ENCODE results near the gene RELL2.

DNA sequence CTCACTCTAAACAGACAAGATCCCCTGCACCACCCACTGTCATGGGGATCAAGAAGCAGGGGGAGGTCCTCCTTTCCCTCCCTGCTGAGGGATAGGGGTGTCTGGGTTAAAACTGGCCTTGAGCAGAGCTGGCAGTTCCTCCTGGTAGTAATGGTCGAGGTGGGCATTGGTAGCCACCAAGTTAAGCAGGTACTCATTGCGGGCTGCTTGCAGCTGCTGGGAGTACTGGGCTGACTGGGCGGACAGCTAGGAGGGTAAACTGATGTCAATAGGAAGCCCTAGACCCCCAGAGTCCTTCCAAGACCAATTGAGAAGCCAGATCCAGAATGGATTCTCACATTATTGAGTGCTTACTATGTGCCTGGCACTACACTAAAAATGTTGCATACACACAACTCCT is 11.1 kb downstream of the RELL2 start:
- TF ChIP-seq POLR2AphosphoS5 (IDR thresholded peaks at IDR 0.05; ENCODE audit: low read depth) (no peak), SPI1 (IDR thresholded peaks at IDR 0.05; ENCODE audit: borderline replicate concordance, low read depth) (no peak), GABPA (IDR thresholded peaks at IDR 0.05; ENCODE audit: low read depth) (no peak)
- TF ChIP-seq, protein P1, sequence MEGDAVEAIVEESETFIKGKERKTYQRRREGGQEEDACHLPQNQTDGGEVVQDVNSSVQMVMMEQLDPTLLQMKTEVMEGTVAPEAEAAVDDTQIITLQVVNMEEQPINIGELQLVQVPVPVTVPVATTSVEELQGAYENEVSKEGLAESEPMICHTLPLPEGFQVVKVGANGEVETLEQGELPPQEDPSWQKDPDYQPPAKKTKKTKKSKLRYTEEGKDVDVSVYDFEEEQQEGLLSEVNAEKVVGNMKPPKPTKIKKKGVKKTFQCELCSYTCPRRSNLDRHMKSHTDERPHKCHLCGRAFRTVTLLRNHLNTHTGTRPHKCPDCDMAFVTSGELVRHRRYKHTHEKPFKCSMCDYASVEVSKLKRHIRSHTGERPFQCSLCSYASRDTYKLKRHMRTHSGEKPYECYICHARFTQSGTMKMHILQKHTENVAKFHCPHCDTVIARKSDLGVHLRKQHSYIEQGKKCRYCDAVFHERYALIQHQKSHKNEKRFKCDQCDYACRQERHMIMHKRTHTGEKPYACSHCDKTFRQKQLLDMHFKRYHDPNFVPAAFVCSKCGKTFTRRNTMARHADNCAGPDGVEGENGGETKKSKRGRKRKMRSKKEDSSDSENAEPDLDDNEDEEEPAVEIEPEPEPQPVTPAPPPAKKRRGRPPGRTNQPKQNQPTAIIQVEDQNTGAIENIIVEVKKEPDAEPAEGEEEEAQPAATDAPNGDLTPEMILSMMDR (IDR thresholded peaks at IDR 0.05; ENCODE audit: insufficient read depth, low read length): no peak
- TF ChIP-seq, protein P2, sequence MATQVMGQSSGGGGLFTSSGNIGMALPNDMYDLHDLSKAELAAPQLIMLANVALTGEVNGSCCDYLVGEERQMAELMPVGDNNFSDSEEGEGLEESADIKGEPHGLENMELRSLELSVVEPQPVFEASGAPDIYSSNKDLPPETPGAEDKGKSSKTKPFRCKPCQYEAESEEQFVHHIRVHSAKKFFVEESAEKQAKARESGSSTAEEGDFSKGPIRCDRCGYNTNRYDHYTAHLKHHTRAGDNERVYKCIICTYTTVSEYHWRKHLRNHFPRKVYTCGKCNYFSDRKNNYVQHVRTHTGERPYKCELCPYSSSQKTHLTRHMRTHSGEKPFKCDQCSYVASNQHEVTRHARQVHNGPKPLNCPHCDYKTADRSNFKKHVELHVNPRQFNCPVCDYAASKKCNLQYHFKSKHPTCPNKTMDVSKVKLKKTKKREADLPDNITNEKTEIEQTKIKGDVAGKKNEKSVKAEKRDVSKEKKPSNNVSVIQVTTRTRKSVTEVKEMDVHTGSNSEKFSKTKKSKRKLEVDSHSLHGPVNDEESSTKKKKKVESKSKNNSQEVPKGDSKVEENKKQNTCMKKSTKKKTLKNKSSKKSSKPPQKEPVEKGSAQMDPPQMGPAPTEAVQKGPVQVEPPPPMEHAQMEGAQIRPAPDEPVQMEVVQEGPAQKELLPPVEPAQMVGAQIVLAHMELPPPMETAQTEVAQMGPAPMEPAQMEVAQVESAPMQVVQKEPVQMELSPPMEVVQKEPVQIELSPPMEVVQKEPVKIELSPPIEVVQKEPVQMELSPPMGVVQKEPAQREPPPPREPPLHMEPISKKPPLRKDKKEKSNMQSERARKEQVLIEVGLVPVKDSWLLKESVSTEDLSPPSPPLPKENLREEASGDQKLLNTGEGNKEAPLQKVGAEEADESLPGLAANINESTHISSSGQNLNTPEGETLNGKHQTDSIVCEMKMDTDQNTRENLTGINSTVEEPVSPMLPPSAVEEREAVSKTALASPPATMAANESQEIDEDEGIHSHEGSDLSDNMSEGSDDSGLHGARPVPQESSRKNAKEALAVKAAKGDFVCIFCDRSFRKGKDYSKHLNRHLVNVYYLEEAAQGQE (IDR thresholded peaks at IDR 0.05; ENCODE audit: insufficient replicate concordance, low read depth): no peak
